Parathyroid adenoma (tissue), 2 donors: ENCODE results near the gene ZDHHC14.

Source experiments
- H2AFZ ChIP-seq: fragments of 300-600 bp; sonication (generic); one replicate; pipeline ENCODE4 v1.7.0; 2017; ENCODE audit warnings: antibody characterized with exemption, mild to moderate bottlenecking
- H3K27ac ChIP-seq: fragments of 300-600 bp; sonication (generic); one replicate; pipeline ENCODE4 v1.7.0; 2017
- H3K27me3 ChIP-seq: fragments of 300-600 bp; sonication (generic); one replicate; pipeline ENCODE4 v1.7.0; 2017; ENCODE audit warnings: low read length; ENCODE audit not compliant: control insufficient read depth, insufficient read depth
- H3K36me3 ChIP-seq: fragments of 300-600 bp; sonication (generic); one replicate; pipeline ENCODE4 v1.7.0; 2017; ENCODE audit warnings: low read length; ENCODE audit not compliant: control insufficient read depth, insufficient read depth
- H3K4me1 ChIP-seq: fragments of 300-600 bp; sonication (generic); one replicate; pipeline ENCODE4 v1.7.0; 2017; ENCODE audit warnings: control low read depth
- H3K4me2 ChIP-seq: fragments of 300-600 bp; sonication (generic); one replicate; pipeline ENCODE4 v1.7.0; 2017; ENCODE audit warnings: low read length
- H3K4me3 ChIP-seq: fragments of 300-600 bp; sonication (generic); one replicate; pipeline ENCODE4 v1.7.0; 2017; ENCODE audit warnings: low read depth, low read length
- H3K79me2 ChIP-seq: fragments of 300-600 bp; sonication (generic); one replicate; pipeline ENCODE4 v1.7.0; 2017; ENCODE audit warnings: control low read depth
- H3K9ac ChIP-seq: fragments of 300-600 bp; sonication (generic); one replicate; pipeline ENCODE4 v1.7.0; 2017; ENCODE audit warnings: mild to moderate bottlenecking
- H3K9me3 ChIP-seq: fragments of 300-600 bp; sonication (generic); one replicate; pipeline ENCODE4 v1.7.0; 2017; ENCODE audit warnings: low read length; ENCODE audit not compliant: control insufficient read depth
- CTCF ChIP-seq: fragments of 300-600 bp; sonication (generic); IDR thresholded peaks from one replicate; pipeline ENCODE4 v1.7.0; 2017; ENCODE audit warnings: antibody characterized with exemption, mild to moderate bottlenecking
- donor health status: primary hyperparathyroidism.

The ZDHHC14 gene

GRCh38 chr6:157525918-157526425, 145.0 kb downstream of the ZDHHC14 start:
- H3K79me2 ChIP-seq, result peaks cover 8% of the 10 kb centered on the region
- no peak overlapping the region for H3K4me2 ChIP-seq
- H3K36me3 ChIP-seq, result no peaks in the 10 kb centered on the region
- H3K9ac ChIP-seq, result no peak overlapping the region
- H3K4me1 ChIP-seq, result peaks cover 6% of the 10 kb centered on the region
- H3K27me3 ChIP-seq, result no peaks in the 10 kb centered on the region
- no peak overlapping the region for H2AFZ ChIP-seq
- TF ChIP-seq CTCF, result no peak
- no peak overlapping the region for H3K27ac ChIP-seq
- H3K9me3 ChIP-seq, result no peaks in the 10 kb centered on the region
- no peak overlapping the region for H3K4me3 ChIP-seq

- TF ChIP-seq CTCF, result no peak
- H2AFZ ChIP-seq, result no peak overlapping the region
- H3K36me3 ChIP-seq, result no peaks in the 10 kb centered on the region
- H3K4me2 ChIP-seq, result no peak overlapping the region
- no peak overlapping the region for H3K27ac ChIP-seq
- H3K79me2 ChIP-seq, result peaks cover 16% of the 10 kb centered on the region
- no peak overlapping the region for H3K4me3 ChIP-seq
- H3K9me3 ChIP-seq, result no peaks in the 10 kb centered on the region
- no peaks in the 10 kb centered on the region for H3K27me3 ChIP-seq
- H3K4me1 ChIP-seq, result peaks cover 6% of the 10 kb centered on the region
- H3K9ac ChIP-seq, result no peak overlapping the region
These were observed 146.5 kb downstream of the ZDHHC14 start for GRCh38 chr6:157527471-157527907.

DNA sequence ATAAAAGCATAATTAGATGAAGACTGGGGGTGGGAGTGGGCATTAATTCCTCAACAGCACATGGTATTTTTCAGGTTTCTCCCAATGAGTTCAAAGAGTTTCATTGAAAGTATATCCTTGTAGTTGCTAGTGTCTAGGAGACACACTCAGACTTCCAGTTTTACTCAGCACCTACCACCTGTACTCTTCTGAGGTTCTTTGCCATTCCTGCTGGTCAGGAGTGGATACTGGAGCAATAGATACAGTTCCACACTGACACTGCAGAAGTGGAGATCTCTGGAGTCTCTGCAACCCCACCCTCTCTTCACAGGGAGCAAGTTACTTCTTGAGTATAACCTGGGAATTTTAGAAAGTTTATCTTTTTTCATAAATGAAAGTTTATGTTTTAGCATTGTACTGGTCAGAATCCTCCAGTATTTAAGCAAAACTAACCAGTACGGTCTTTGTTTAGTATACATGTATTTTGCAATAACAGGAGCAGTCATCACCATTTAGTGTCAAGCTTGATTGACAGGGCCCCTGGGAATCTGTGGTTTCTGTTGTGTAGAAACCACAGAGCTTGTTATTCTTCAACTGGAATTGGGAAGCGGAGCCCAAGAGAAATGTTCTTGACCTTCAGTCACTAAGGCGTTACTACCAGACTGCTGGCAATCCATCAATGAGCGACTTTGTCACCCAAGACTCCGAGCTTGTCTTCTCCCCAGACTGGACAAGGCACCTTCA, 148.1 kb downstream of the ZDHHC14 start:
- Histone ChIP-seq H3K4me2 (no peak overlapping the region), H3K9me3 (no peaks in the 10 kb centered on the region), H3K36me3 (no peaks in the 10 kb centered on the region), H3K79me2 (peaks cover 24% of the 10 kb centered on the region), H3K9ac (no peak overlapping the region), H3K27ac (no peak overlapping the region), H3K4me1 (peaks cover 6% of the 10 kb centered on the region), H3K4me3 (no peak overlapping the region), H2AFZ (no peak overlapping the region), H3K27me3 (no peaks in the 10 kb centered on the region)
- no peak for TF ChIP-seq CTCF

GRCh38 chr6:157529654-157530039, 148.7 kb downstream of the ZDHHC14 start:
- no peak for TF ChIP-seq CTCF
- Histone ChIP-seq H3K36me3 (no peaks in the 10 kb centered on the region), H3K9me3 (no peaks in the 10 kb centered on the region), H2AFZ (no peak overlapping the region), H3K27ac (no peak overlapping the region), H3K4me3 (no peak overlapping the region), H3K4me1 (peaks cover 6% of the 10 kb centered on the region), H3K4me2 (no peak overlapping the region), H3K79me2 (peaks cover 25% of the 10 kb centered on the region), H3K9ac (no peak overlapping the region), H3K27me3 (no peaks in the 10 kb centered on the region)

GRCh38 chr6:157530126-157530525, 149.1 kb downstream of the ZDHHC14 start:
- Histone ChIP-seq H3K9me3 (no peaks in the 10 kb centered on the region), H3K9ac (no peak overlapping the region), H3K4me1 (peaks cover 6% of the 10 kb centered on the region), H3K27ac (no peak overlapping the region), H2AFZ (no peak overlapping the region), H3K27me3 (no peaks in the 10 kb centered on the region), H3K4me2 (no peak overlapping the region), H3K4me3 (no peak overlapping the region), H3K36me3 (no peaks in the 10 kb centered on the region), H3K79me2 (peaks cover 25% of the 10 kb centered on the region)
- TF ChIP-seq CTCF, result no peak
